ENCODE results near the gene TMEM156. TPM values are rescaled to one million over a fixed set of nuclear protein-coding genes. Genes with fewer than 3 reads are reported as not detected.
A peak's percentile ranks its signal among the peaks of the same experiment; 100 is the strongest.

The TMEM156 gene
- total RNA-seq, 1 donor from 2014 or later: under 0.01 TPM

- Histone ChIP-seq H3K9ac (ENCODE audit: low read depth in 1 of 3, low read length in 3 of 3) (no peak overlapping the region), H3K36me3 (ENCODE audit: control insufficient read depth in 3 of 3, insufficient read depth in 3 of 3, low read length in 3 of 3) (no peaks in the 10 kb centered on the region), H3K4me3 (ENCODE audit: low read length in 3 of 3) (no peak overlapping the region), H3K4me1 (ENCODE audit: control insufficient read depth in 3 of 3, insufficient read depth in 3 of 3, low read length in 3 of 3) (no peaks in the 10 kb centered on the region), H3K9me3 (ENCODE audit: control insufficient read depth in 3 of 3, low read length in 3 of 3) (no peaks in the 10 kb centered on the region), H3K27me3 (ENCODE audit: control insufficient read depth in 3 of 3, insufficient read depth in 3 of 3, low read length in 3 of 3) (no peaks in the 10 kb centered on the region), H3K27ac (ENCODE audit: low read depth, low read length) (no peak overlapping the region)
Observed at GRCh38 chr4:39056023-39056422, 23.8 kb upstream of the TMEM156 start.

- H3K9me3 ChIP-seq (ENCODE audit: control insufficient read depth in 3 of 3, low read length in 3 of 3): no peaks in the 10 kb centered on the region
- H3K4me3 ChIP-seq (ENCODE audit: low read length in 3 of 3): no peak overlapping the region
- no peaks in the 10 kb centered on the region for H3K27me3 ChIP-seq (ENCODE audit: control insufficient read depth in 3 of 3, insufficient read depth in 3 of 3, low read length in 3 of 3)
- no peak overlapping the region for H3K9ac ChIP-seq (ENCODE audit: low read depth in 1 of 3, low read length in 3 of 3)
- no peak overlapping the region for H3K27ac ChIP-seq (ENCODE audit: low read depth, low read length)
- no peaks in the 10 kb centered on the region for H3K4me1 ChIP-seq (ENCODE audit: control insufficient read depth in 3 of 3, insufficient read depth in 3 of 3, low read length in 3 of 3)
- H3K36me3 ChIP-seq (ENCODE audit: control insufficient read depth in 3 of 3, insufficient read depth in 3 of 3, low read length in 3 of 3): no peaks in the 10 kb centered on the region
Observed at GRCh38 chr4:39054497-39054896, 22.3 kb upstream of the TMEM156 start.

GRCh38 chr4:39053983-39054382 lies 21.8 kb upstream of the TMEM156 start:
- Histone ChIP-seq H3K9me3 (ENCODE audit: control insufficient read depth in 3 of 3, low read length in 3 of 3) (no peaks in the 10 kb centered on the region), H3K4me1 (ENCODE audit: control insufficient read depth in 3 of 3, insufficient read depth in 3 of 3, low read length in 3 of 3) (no peaks in the 10 kb centered on the region), H3K27ac (ENCODE audit: low read depth, low read length) (no peak overlapping the region), H3K4me3 (ENCODE audit: low read length in 3 of 3) (no peak overlapping the region), H3K27me3 (ENCODE audit: control insufficient read depth in 3 of 3, insufficient read depth in 3 of 3, low read length in 3 of 3) (no peaks in the 10 kb centered on the region), H3K36me3 (ENCODE audit: control insufficient read depth in 3 of 3, insufficient read depth in 3 of 3, low read length in 3 of 3) (no peaks in the 10 kb centered on the region), H3K9ac (ENCODE audit: low read depth in 1 of 3, low read length in 3 of 3) (no peak overlapping the region)

GRCh38 chr4:39051492-39051891 lies 19.3 kb upstream of the TMEM156 start:
- H3K36me3 ChIP-seq (ENCODE audit: control insufficient read depth in 3 of 3, insufficient read depth in 3 of 3, low read length in 3 of 3): no peaks in the 10 kb centered on the region
- no peaks in the 10 kb centered on the region for H3K9me3 ChIP-seq (ENCODE audit: control insufficient read depth in 3 of 3, low read length in 3 of 3)
- no peak overlapping the region for H3K4me3 ChIP-seq (ENCODE audit: low read length in 3 of 3)
- H3K4me1 ChIP-seq (ENCODE audit: control insufficient read depth in 3 of 3, insufficient read depth in 3 of 3, low read length in 3 of 3): no peaks in the 10 kb centered on the region
- no peak overlapping the region for H3K27ac ChIP-seq (ENCODE audit: low read depth, low read length)
- H3K9ac ChIP-seq (ENCODE audit: low read depth in 1 of 3, low read length in 3 of 3): no peak overlapping the region
- H3K27me3 ChIP-seq (ENCODE audit: control insufficient read depth in 3 of 3, insufficient read depth in 3 of 3, low read length in 3 of 3): no peaks in the 10 kb centered on the region

GRCh38 chr4:39050590-39050989 lies 18.4 kb upstream of the TMEM156 start:
- no peak overlapping the region for H3K27ac ChIP-seq (ENCODE audit: low read depth, low read length)
- H3K36me3 ChIP-seq (ENCODE audit: control insufficient read depth in 3 of 3, insufficient read depth in 3 of 3, low read length in 3 of 3): no peaks in the 10 kb centered on the region
- no peak overlapping the region for H3K9ac ChIP-seq (ENCODE audit: low read depth in 1 of 3, low read length in 3 of 3)
- H3K4me1 ChIP-seq (ENCODE audit: control insufficient read depth in 3 of 3, insufficient read depth in 3 of 3, low read length in 3 of 3): no peaks in the 10 kb centered on the region
- H3K27me3 ChIP-seq (ENCODE audit: control insufficient read depth in 3 of 3, insufficient read depth in 3 of 3, low read length in 3 of 3): no peaks in the 10 kb centered on the region
- no peaks in the 10 kb centered on the region for H3K9me3 ChIP-seq (ENCODE audit: control insufficient read depth in 3 of 3, low read length in 3 of 3)
- no peak overlapping the region for H3K4me3 ChIP-seq (ENCODE audit: low read length in 3 of 3)

- H3K9me3 ChIP-seq (ENCODE audit: control insufficient read depth in 3 of 3, low read length in 3 of 3): no peaks in the 10 kb centered on the region
- no peak overlapping the region for H3K4me3 ChIP-seq (ENCODE audit: low read length in 3 of 3)
- H3K9ac ChIP-seq (ENCODE audit: low read depth in 1 of 3, low read length in 3 of 3): no peak overlapping the region
- no peak overlapping the region for H3K27ac ChIP-seq (ENCODE audit: low read depth, low read length)
- no peaks in the 10 kb centered on the region for H3K36me3 ChIP-seq (ENCODE audit: control insufficient read depth in 3 of 3, insufficient read depth in 3 of 3, low read length in 3 of 3)
- no peaks in the 10 kb centered on the region for H3K4me1 ChIP-seq (ENCODE audit: control insufficient read depth in 3 of 3, insufficient read depth in 3 of 3, low read length in 3 of 3)
- H3K27me3 ChIP-seq (ENCODE audit: control insufficient read depth in 3 of 3, insufficient read depth in 3 of 3, low read length in 3 of 3): no peaks in the 10 kb centered on the region
Observed at GRCh38 chr4:39048311-39048710, 16.1 kb upstream of the TMEM156 start.

- H3K4me3 ChIP-seq (ENCODE audit: low read length in 3 of 3): no peak overlapping the region
- no peak overlapping the region for H3K9ac ChIP-seq (ENCODE audit: low read depth in 1 of 3, low read length in 3 of 3)
- H3K27ac ChIP-seq (ENCODE audit: low read depth, low read length): no peak overlapping the region
- H3K4me1 ChIP-seq (ENCODE audit: control insufficient read depth in 3 of 3, insufficient read depth in 3 of 3, low read length in 3 of 3): no peaks in the 10 kb centered on the region
- no peaks in the 10 kb centered on the region for H3K36me3 ChIP-seq (ENCODE audit: control insufficient read depth in 3 of 3, insufficient read depth in 3 of 3, low read length in 3 of 3)
- H3K27me3 ChIP-seq (ENCODE audit: control insufficient read depth in 3 of 3, insufficient read depth in 3 of 3, low read length in 3 of 3): no peaks in the 10 kb centered on the region
- no peaks in the 10 kb centered on the region for H3K9me3 ChIP-seq (ENCODE audit: control insufficient read depth in 3 of 3, low read length in 3 of 3)
Observed at GRCh38 chr4:39047681-39048080, 15.5 kb upstream of the TMEM156 start.

- peak overlapping the region in 1 of 3 donors; percentile 76 for H3K4me3 ChIP-seq (ENCODE audit: low read length in 3 of 3)
- H3K27me3 ChIP-seq (ENCODE audit: control insufficient read depth in 3 of 3, insufficient read depth in 3 of 3, low read length in 3 of 3): no peaks in the 10 kb centered on the region
- H3K36me3 ChIP-seq (ENCODE audit: control insufficient read depth in 3 of 3, insufficient read depth in 3 of 3, low read length in 3 of 3): no peaks in the 10 kb centered on the region
- no peaks in the 10 kb centered on the region for H3K4me1 ChIP-seq (ENCODE audit: control insufficient read depth in 3 of 3, insufficient read depth in 3 of 3, low read length in 3 of 3)
- H3K9me3 ChIP-seq (ENCODE audit: control insufficient read depth in 3 of 3, low read length in 3 of 3): no peaks in the 10 kb centered on the region
- no peak overlapping the region for H3K27ac ChIP-seq (ENCODE audit: low read depth, low read length)
- H3K9ac ChIP-seq (ENCODE audit: low read depth in 1 of 3, low read length in 3 of 3): peak overlapping the region in 1 of 3 donors; percentile 25
Observed at GRCh38 chr4:39046249-39046648, 14.0 kb upstream of the TMEM156 start.

GRCh38 chr4:39045827-39046221 lies 13.6 kb upstream of the TMEM156 start:
- no peaks in the 10 kb centered on the region for H3K4me1 ChIP-seq (ENCODE audit: control insufficient read depth in 3 of 3, insufficient read depth in 3 of 3, low read length in 3 of 3)
- H3K9ac ChIP-seq (ENCODE audit: low read depth in 1 of 3, low read length in 3 of 3): peak overlapping the region in 2 of 3 donors; percentile 51 to 71

GRCh38 chr4:39044956-39045826 lies 13.0 kb upstream of the TMEM156 start:
- Histone ChIP-seq H3K9me3 (ENCODE audit: control insufficient read depth in 3 of 3, low read length in 3 of 3) (no peaks in the 10 kb centered on the region), H3K4me1 (ENCODE audit: control insufficient read depth in 3 of 3, insufficient read depth in 3 of 3, low read length in 3 of 3) (no peaks in the 10 kb centered on the region), H3K27ac (ENCODE audit: low read depth, low read length) (peak overlapping the region; percentile 70), H3K9ac (ENCODE audit: low read depth in 1 of 3, low read length in 3 of 3) (peak overlapping the region; percentile 51 to 71 (median 61)), H3K36me3 (ENCODE audit: control insufficient read depth in 3 of 3, insufficient read depth in 3 of 3, low read length in 3 of 3) (no peaks in the 10 kb centered on the region), H3K4me3 (ENCODE audit: low read length in 3 of 3) (peak overlapping the region; percentile 68 to 76 (median 74)), H3K27me3 (ENCODE audit: control insufficient read depth in 3 of 3, insufficient read depth in 3 of 3, low read length in 3 of 3) (no peaks in the 10 kb centered on the region)

More at GRCh38 chr4:39045827-39046221, 13.6 kb upstream of the TMEM156 start:
- H3K27me3 ChIP-seq (ENCODE audit: control insufficient read depth in 3 of 3, insufficient read depth in 3 of 3, low read length in 3 of 3): no peaks in the 10 kb centered on the region
- H3K9me3 ChIP-seq (ENCODE audit: control insufficient read depth in 3 of 3, low read length in 3 of 3): no peaks in the 10 kb centered on the region
- H3K4me3 ChIP-seq (ENCODE audit: low read length in 3 of 3): peak overlapping the region; percentile 68 to 76 (median 74)
- no peak overlapping the region for H3K27ac ChIP-seq (ENCODE audit: low read depth, low read length)
- H3K36me3 ChIP-seq (ENCODE audit: control insufficient read depth in 3 of 3, insufficient read depth in 3 of 3, low read length in 3 of 3): no peaks in the 10 kb centered on the region

Data from skeletal muscle tissue (tissue), 4 donors.